Activated CD8-positive, alpha-beta memory T cell treated with anti-CD3 and anti-CD28 coated beads, Interleukin-2, amount 50 U/mL, for 24 hours (primary cell): ENCODE measurements around the gene MSTN.
"Not testable (repeated sequence)": the region's sequence is repeated elsewhere in the genome, so short reads cannot be mapped to it uniquely, and the experiment has no call there.

Experiments used
- DNase-seq: peaks from one replicate; pipeline ENCODE4 v3.0.0-alpha.2; 2020; ENCODE audit errors: extremely low read depth

Gene MSTN

DNA sequence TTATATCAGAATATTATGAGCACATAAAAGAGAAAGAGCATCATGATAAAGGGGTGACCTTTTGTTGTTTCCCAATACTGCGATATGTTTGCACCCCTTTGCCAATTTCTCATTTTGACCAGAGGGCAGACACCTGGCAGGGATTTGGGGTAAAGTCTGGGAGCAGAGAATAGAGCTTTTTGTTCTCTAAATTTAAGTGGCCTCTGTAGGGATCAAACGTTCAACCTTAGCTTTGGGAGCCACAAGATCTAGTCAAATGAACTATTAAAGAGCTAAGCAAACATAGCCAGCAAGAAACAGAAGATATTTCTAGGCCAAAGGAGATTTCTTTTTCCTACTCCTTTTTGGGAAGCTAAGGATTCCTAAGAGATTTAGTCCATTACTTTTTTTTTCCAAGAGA, 1.1 kb upstream of the MSTN start:
- DNase-seq, result no peak

DNA sequence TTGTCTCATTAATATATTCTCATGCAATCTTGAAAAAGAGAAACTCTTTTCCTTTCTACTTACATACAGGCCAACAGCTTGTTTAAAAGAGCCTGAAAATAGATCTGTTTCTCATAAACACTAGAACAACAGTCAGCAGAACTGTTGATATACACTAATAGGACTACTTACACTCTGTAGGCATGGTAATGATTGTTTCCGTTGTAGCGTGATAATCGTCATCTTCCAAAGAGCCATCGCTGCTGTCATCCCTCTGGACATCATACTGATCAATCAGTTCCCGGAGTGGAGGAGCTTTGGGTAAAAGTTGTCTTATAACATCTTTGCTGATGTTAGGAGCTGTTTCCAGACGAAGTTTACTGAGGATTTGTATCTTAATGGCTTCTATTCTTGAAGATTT, 476 bp downstream of the MSTN start:
- no peak for DNase-seq

DNA sequence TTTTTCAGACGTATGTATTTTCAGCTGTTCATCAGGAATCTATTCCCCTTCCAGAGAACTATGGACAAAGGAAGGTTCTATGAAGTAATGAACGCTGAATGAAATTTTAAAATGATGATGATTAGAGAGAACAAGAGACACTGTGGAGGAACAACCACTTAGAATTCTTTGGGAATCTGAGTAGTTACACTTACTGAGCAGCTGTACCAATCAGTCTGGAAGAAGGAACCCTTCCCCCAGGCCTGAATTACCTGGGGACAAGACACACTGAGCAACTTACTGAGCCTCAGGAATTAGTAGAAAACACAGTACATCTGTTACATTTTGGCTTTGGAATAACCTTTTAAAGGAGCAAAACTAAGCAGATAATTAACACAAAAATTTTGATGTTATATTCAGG, 1.9 kb downstream of the MSTN start:
- no peak for DNase-seq

DNA sequence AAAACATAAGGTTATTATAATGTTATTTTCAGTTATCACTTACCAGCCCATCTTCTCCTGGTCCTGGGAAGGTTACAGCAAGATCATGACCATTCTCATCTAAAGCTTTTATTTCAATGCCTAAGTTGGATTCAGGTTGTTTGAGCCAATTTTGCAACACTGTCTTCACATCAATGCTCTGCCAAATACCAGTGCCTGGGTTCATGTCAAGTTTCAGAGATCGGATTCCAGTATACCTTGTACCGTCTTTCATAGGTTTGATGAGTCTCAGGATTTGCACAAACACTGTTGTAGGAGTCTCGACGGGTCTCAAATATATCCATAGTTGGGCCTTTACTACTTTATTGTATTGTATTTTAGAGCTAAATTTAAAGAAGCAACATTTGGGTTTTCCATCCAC, 2.5 kb downstream of the MSTN start:
- DNase-seq, result no peak

DNA sequence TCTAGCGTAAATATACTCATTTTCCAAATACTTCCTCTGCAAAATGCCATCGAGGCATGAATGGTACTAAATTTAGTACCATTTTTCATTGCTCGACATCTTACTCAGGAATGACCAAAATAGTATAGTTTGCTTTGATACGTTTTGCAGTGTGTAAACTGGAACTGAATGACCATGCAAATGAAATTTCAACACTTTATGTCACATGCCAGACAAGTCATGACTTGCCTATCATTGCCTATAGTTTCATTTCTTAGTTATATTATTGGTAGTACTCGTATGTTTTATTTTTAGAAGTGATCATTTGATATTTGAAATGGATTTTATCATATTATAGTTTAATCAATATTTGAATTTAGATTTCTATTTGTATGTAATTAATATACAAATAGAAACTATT, 9.1 kb downstream of the MSTN start:
- DNase-seq, result no peak

DNA sequence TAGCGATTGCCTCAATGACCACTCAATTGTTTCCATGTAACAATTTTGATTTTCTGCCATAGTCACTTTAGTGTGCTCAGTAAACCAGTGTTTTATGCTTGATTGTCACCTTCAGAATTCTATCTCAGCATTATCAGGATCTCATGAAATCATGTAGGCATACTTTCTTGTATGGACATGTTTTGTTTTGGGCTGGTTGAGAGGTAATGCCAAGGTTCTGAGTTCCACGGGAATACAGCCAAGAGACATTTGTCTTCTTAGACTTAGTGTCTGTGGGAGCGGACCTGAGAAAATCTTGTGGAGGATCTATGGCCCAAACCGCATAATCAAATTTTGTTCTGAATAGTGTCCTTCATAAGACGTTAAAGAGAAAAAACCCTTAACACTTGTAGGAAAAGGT, 10.2 kb downstream of the MSTN start:
- DNase-seq, result no peak

DNA sequence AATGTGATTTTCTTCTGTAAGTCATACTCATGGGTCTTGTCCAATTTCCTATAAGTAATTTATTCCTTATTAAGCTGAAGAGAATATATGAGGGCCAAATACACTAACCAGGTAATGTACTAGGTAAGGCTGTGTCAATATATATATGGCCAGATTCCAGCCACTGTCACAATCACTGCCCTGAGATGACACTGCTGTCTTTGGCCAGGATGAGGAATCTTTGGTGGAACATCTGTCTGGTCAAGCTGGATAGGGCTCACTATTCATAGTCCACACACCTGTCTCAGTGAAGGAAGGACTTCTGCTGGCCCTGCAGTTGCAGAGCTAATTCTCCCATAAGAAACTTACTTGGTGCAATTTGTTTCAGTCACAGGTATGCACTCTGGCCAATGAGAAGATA, 11.3 kb downstream of the MSTN start:
- no peak for DNase-seq

DNA sequence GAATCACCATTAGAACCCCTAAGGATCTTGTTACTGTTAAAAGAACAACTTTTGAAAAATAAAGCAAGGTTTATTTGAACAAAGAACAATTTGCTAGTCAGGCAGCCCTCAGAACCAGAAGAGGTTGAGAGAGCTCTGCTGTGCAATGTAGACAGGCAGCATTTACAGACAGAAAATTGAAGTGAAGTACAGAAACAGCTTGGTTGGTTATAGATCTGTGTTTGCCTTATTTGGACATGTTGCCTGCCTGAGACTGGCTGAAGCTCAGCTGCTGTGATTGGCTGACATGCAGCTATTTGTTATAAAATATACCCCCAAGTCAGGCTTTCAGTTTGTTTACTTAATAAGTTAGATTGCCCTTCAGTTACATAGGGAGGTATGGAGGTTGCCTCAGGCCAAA, 12.5 kb downstream of the MSTN start:
- no peak for DNase-seq

DNA sequence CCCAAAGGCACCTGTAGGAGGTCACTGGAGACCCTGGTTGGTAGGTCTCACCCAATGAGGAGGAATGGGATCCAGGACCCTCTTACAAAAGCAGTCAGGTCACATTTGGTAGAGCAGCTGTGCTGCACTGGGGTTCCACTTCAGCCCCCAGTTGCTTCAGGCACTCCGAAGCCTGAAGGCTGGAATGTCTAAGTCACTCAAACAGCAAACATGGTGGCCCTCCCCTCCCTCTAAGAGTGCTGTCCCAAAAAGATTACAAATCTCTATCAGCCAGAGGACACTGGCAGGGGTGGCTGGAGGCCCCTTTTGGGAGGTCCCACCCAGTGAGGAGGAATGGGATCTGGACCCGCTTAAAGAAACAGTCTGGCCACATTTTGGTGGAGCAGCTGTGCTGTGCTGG, 17.7 kb downstream of the MSTN start:
- no peak for DNase-seq

DNA sequence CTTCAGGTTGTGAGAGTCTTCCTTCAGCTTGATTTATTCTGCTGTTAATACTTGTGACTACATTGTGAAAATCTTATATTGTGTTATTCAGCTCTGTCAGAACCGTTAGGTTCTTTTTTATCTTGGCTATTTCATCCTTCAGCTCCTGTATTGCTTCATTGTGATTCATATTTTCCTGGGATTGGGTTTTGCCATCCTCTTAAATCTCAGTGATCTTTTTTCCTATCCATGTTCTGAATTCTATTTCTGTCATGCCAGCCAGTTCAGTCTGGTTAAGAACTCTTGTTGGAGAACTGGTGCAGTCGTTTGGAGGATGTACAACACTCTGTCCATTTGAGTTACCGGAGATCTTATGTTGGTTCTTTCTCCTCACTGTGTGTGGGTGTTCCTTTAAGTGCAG, 19.1 kb downstream of the MSTN start:
- DNase-seq, result no peak

DNA sequence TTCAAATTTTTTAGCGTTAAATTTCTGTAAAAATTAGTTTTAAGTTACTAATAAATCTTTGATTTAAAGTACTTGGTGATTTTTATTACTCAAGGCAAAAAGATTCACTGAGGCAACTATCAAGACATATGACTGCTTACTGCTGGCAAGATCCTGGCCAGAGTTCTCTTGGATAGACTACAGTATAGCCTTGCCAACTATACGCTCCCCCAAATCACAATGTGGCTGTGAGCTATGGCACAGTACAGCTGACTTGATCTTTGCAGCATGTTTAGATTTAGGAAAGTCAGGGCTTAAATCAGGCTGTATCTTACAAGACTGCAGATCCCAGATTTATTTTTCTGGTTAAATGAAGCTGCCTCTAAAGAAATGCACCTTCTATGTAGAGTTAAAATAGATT, 26.5 kb downstream of the MSTN start:
- no peak for DNase-seq

DNA sequence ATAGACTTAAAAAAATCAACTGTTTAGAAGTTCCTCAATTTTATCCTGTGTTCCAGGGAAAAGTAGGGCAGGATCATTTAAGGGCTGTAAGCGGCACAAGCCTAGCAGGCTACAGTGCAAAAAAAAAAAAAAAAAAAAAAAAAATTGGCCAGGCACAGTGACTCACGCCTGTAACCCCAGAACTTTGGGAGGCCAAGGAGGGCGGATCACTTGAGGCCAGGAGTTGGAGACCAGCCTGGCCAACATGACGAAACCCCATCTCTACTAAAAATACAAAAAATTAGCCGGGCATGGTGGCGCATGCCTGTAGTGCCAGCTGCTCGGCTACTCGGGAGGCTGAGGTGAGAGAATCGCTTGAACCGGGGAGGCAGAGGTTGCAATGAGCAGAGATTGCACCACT, 28.1 kb downstream of the MSTN start:
- not testable (repeated sequence) for DNase-seq

DNA sequence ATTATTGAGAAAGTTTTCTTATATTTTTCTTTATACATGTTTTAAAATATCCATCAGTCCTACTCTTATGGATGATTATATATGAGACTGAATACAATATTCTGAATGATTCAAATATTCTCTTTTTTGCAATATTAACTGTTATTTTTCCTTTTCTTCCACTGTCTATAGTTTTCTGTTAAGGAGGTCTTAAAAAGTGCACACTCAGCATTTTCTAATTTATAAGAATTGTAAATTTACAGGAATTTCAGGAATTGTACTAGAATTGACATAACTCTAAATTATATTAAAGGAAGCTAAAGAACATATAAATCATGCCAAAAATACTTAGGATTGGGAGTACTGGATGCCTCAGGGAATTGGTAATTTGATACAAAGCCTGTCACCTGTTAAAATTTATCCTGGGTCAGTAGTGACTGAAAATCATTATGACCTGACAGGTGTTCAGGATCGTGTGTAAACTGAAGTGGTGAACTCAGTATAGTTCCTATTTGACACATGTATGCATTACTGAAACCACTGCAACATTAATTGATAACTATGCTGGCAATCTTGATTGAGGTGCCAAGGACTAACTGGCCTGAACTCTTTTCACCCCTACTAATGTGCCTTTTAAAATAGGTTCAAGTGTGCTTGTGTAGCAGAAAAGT, 30.4 kb downstream of the MSTN start:
- no peak for DNase-seq

DNA sequence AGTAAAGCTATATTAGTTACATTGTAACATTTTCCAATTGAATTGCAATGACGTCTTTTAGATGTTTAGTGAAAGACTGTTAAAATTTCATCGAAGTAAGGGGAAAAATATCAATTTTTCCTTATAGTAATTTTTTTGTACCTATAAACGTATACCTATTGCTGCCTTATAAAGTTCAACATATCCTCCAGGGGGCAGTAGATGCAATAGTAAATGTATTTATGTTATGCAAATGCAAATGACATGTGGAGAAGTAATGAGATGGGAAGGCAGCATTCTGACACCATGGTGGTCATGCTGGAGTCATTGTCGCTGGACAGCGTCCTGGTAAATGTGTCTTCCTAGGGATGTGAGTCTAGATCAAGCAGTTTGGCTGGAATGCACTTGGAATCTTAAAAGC, 38.7 kb downstream of the MSTN start:
- no peak for DNase-seq

DNA sequence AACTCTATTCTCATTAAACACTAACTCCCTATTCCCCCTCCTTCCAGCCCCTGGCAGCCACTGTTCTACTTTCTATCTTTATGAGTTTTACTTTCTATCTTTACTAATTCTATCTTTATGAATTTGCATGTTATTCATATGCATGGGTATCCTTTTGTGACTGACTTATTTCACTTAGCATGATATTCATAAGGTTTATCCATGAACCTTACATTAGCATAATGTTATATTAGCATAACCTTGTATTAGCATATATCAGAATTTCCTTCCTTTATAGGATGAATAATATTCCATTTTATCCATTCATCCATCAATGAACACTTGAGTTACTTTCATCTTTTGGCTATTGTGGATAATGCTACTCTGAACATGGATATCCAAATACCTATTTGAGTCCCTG, 41.8 kb downstream of the MSTN start:
- no peak for DNase-seq

DNA sequence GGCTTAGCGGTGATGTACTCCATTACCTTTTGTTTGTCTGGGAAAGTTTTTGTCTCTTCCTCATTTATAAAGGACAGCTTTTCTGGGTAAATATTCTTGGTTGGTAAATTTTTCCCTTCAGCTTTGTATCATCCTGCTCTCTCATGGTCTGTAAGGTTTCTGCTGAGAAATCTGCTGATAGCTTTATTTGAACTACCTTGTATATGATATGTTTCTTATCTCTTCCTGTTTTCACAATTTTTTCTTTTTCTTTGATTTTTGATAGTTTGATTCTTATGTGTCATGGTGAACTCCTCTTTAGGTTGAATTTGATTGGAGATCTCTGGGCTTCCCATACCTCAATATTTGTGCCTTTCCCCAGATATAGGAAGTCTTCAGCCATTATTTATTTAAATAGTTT, 44.7 kb downstream of the MSTN start:
- DNase-seq, result no peak

DNA sequence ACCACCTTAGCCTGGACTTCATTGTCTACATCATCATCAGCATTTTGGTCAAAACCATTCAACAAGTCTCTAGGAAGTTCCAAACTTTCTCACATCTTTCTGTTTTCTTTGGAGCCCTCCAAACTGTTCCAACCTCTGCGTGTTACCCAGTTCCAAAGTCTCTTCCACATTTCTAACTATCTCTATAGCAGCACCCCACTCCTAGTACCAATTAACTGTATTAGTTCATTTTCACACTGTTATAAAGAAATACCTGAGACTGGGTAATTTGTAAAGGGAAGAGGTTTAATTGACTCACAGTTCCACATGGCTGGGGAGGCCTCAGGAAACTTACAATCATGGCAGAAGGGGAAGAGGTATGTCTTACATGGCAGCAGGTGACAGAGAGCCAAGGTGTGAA, 46.6 kb downstream of the MSTN start:
- DNase-seq, result not testable (repeated sequence)
